HCT116 (cell line): ENCODE measurements around the gene RCOR1. TPM values are rescaled to one million over a fixed set of nuclear protein-coding genes. Genes with fewer than 3 reads are reported as not detected.

Experiments used
- ATAC-seq: fragments of 200-7000 bp; cut with Tn5 transposase; 2 replicates; pipeline ENCODE4 v1.9.1; 2020; ENCODE audit warnings: mild to moderate bottlenecking, moderate library complexity
- BruUV-seq: library from RNA; stranded (reverse); fragments of 400-500 nt; replicated peaks from 2 replicates; lab custom pipeline; 2021; lab: Mats Ljungman, UMichigan
- CTCF ChIA-PET: fragments of 300-600 bp; sonication (Branson Sonifier 250); formaldehyde crosslinking; loops from one replicate; lab custom pipeline; 2021; ENCODE audit warnings: antibody characterized with exemption; lab: Charles Lee
- POLR2A ChIA-PET: fragments of 300-600, 350-600 bp; sonication (Branson Sonifier 250); formaldehyde crosslinking; loops from one replicate; lab custom pipeline; 2021; ENCODE audit warnings: antibody characterized with exemption; lab: Charles Lee
- RAD21 ChIA-PET, 2 experiments: fragments of 300-600 bp; sonication (Branson Sonifier 250); formaldehyde crosslinking; loops; one replicate each; lab custom pipeline; 2023; ENCODE audit warnings: low total read pairs in 2 of 2; ENCODE audit not compliant: uncharacterized antibody in 2 of 2, unreplicated experiment in 2 of 2, low non-redundant PET in 1 of 2; lab: Charles Lee
- DNase-seq: peaks from one replicate; pipeline ENCODE4 v3.0.0-alpha.2; 2010; ENCODE audit warnings: low read depth, low spot score
- H2AFZ ChIP-seq: fragments of 200-600 bp; shearing (Covaris generic), sonication (generic); 2 replicates; pipeline ENCODE4 v1.6.1; 2017; ENCODE audit warnings: low read depth, mixed run types, mixed read lengths, antibody characterized with exemption, low read length; ENCODE audit not compliant: poor library complexity, severe bottlenecking
- H3K27ac ChIP-seq: 2 replicates; pipeline ENCODE4 v1.5.1; 2012; ENCODE audit warnings: low read depth, low read length
- H3K27me3 ChIP-seq: fragments of 200-600 bp; sonication (generic); 2 replicates; pipeline ENCODE4 v1.6.1; 2016; ENCODE audit warnings: mixed run types, low read length, mixed read lengths; ENCODE audit not compliant: insufficient read depth
- H3K36me3 ChIP-seq, 2 experiments: fragments of 200-500 bp in 1 of 2; fragments of 200-600 bp in 1 of 2; sonication (Bioruptor generic) in 1 of 2; sonication (generic) in 1 of 2; 2 replicates each; pipeline versions ENCODE4 v1.5.1 to v1.6.1; 2014 to 2016; ENCODE audit warnings: low read length in 2 of 2, inconsistent platforms in 1 of 2, mixed read lengths in 1 of 2, mixed run types in 1 of 2; ENCODE audit not compliant: insufficient read depth in 2 of 2, control insufficient read depth in 1 of 2
- H3K4me1 ChIP-seq, 2 experiments: fragments of 200-600 bp in 1 of 2; sonication (generic) in 1 of 2; 2 replicates each; pipeline versions ENCODE4 v1.5.1 to v1.6.1; 2012 to 2017; ENCODE audit warnings: low read length in 2 of 2, inconsistent platforms in 1 of 2, mild to moderate bottlenecking in 1 of 2, mixed read lengths in 1 of 2, mixed run types in 1 of 2, moderate library complexity in 1 of 2; ENCODE audit not compliant: insufficient read depth in 2 of 2, control insufficient read depth in 1 of 2
- H3K4me2 ChIP-seq: fragments of 200-600 bp; sonication (generic); 2 replicates; pipeline ENCODE4 v1.6.1; 2017; ENCODE audit warnings: mixed run types, low read length, mixed read lengths
- H3K4me3 ChIP-seq, 2 experiments: fragments of 200-600 bp in 1 of 2; sonication (generic) in 1 of 2; replicated peaks in 1 of 2; 2 replicates each; pipeline ENCODE4 v1.5.1; 2011 to 2016; ENCODE audit warnings: low read length in 2 of 2, control low read depth in 1 of 2, low read depth in 1 of 2, mild to moderate bottlenecking in 1 of 2, mixed read lengths in 1 of 2, mixed run types in 1 of 2
- H3K79me2 ChIP-seq: fragments of 200-600 bp; sonication (generic); 2 replicates; pipeline ENCODE4 v1.6.1; 2017; ENCODE audit warnings: mild to moderate bottlenecking, mixed run types, low read length, moderate library complexity, mixed read lengths; ENCODE audit not compliant: insufficient read depth
- H3K9ac ChIP-seq: fragments of 200-600 bp; sonication (generic); 2 replicates; pipeline ENCODE4 v1.6.1; 2016; ENCODE audit warnings: low read length, mixed read lengths
- H3K9me2 ChIP-seq: fragments of 200-600 bp; sonication (generic), shearing (Covaris generic); 2 replicates; pipeline ENCODE4 v1.6.1; 2017; ENCODE audit warnings: mixed run types, mild to moderate bottlenecking, moderate library complexity; ENCODE audit not compliant: insufficient read depth
- H3K9me3 ChIP-seq, 2 experiments: fragments of 200-500 bp in 1 of 2; fragments of 200-600 bp in 1 of 2; sonication (Bioruptor generic) in 1 of 2; sonication (generic) in 1 of 2; 2 replicates each; pipeline ENCODE4 v1.6.1; 2014 to 2017; ENCODE audit warnings: low read length in 2 of 2, mixed read lengths in 2 of 2, inconsistent platforms in 1 of 2, low read depth in 1 of 2, mild to moderate bottlenecking in 1 of 2, mixed run types in 1 of 2, moderate library complexity in 1 of 2; ENCODE audit not compliant: control insufficient read depth in 1 of 2, insufficient read depth in 1 of 2
- H4K20me1 ChIP-seq: fragments of 200-600 bp; sonication (generic), shearing (Covaris generic); 2 replicates; pipeline ENCODE4 v1.6.1; 2017; ENCODE audit warnings: mixed run types, mild to moderate bottlenecking, moderate library complexity; ENCODE audit not compliant: insufficient read depth
- ATF3 ChIP-seq: IDR thresholded peaks from 2 replicates; pipeline ENCODE4 v1.6.1; 2012
- EGR1 ChIP-seq: IDR thresholded peaks from 2 replicates; pipeline ENCODE4 v1.6.1; 2012; ENCODE audit warnings: low read depth
- EZH2 ChIP-seq: fragments of 200-600 bp; sonication (generic); IDR thresholded peaks from 2 replicates; pipeline ENCODE4 v1.6.1; 2017; ENCODE audit warnings: antibody characterized with exemption, mixed run types
- EZH2phosphoT487 ChIP-seq: fragments of 200-600 bp; IDR thresholded peaks from 2 replicates; pipeline ENCODE4 v1.6.1; 2018; ENCODE audit warnings: antibody characterized with exemption, borderline replicate concordance
- JUND ChIP-seq: IDR thresholded peaks from 2 replicates; pipeline ENCODE4 v1.6.1; 2012
- POLR2A ChIP-seq: IDR thresholded peaks from 2 replicates; pipeline ENCODE4 v1.7.0; 2011; ENCODE audit warnings: borderline replicate concordance; ENCODE audit not compliant: insufficient read depth, insufficient read length; ENCODE audit errors: extremely low read depth
- SP1 ChIP-seq: IDR thresholded peaks from 2 replicates; pipeline ENCODE4 v1.6.1; 2012; ENCODE audit warnings: low read depth
- YY1 ChIP-seq: IDR thresholded peaks from 2 replicates; pipeline ENCODE4 v1.6.1; 2011; ENCODE audit warnings: low read length, low read depth, moderate library complexity, mild to moderate bottlenecking; ENCODE audit not compliant: insufficient replicate concordance; ENCODE audit errors: extremely low read depth
- ZFX ChIP-seq: fragments of 450-650 bp; IDR thresholded peaks from 2 replicates; pipeline ENCODE4 v1.6.1; 2017
- ZNF274 ChIP-seq: fragments of 200-500 bp; sonication (Bioruptor generic); IDR thresholded peaks from 2 replicates; pipeline ENCODE4 v1.6.1; 2014; ENCODE audit warnings: mild to moderate bottlenecking, low read depth, low read length, inconsistent platforms
- intact Hi-C: fragments of 100-400 bp; cut with micrococcal nuclease; formaldehyde crosslinking; loops from 2 replicates; pipeline ENCODE4 v1.10.0; 2022
- total RNA-seq: library from RNA; stranded (reverse); gene quantifications from one replicate; pipeline ENCODE4 v1.2.1, GENCODE V29; 2021; ENCODE audit not compliant: unreplicated experiment
- TF ChIP-seq, protein P1 (sequence below): IDR thresholded peaks from 2 replicates; pipeline ENCODE4 v1.6.1; 2011; ENCODE audit warnings: mild to moderate bottlenecking, low read length, moderate library complexity; ENCODE audit not compliant: insufficient replicate concordance; ENCODE audit errors: extremely low read depth
- TF ChIP-seq, protein P2 (sequence below): IDR thresholded peaks from 2 replicates; pipeline ENCODE4 v1.6.1; 2012

RCOR1 gene
- total RNA-seq, 1 experiment from 2014 or later = 30.7 TPM

- POLR2A ChIA-PET = no interaction called here
- Histone ChIP-seq H2AFZ (no peak overlapping the region), H3K79me2 (peaks cover 93% of the 10 kb centered on the region), H3K27ac (no peak overlapping the region), H3K9me3 (peaks cover 5% of the 10 kb centered on the region in 2 experiments; a peak in 2 of 4 replicates), H3K9me2 (no peaks in the 10 kb centered on the region), H3K9ac (no peak overlapping the region), H3K4me1 (peaks cover 17 to 32% of the 10 kb centered on the region in 2 experiments), H3K4me2 (no peak overlapping the region), H4K20me1 (peaks cover 9% of the 10 kb centered on the region; the same call in 1 of the 2 replicates), H3K27me3 (no peaks in the 10 kb centered on the region), H3K36me3 (no peaks in the 10 kb centered on the region), H3K4me3 (no peak overlapping the region)
- intact Hi-C loops = loop anchor here (10.0 kb wide), 1 partner anchor 127 kb away; no protein-coding TSS in a partner anchor
- ATAC-seq (no peak), DNase-seq (no peak)
- BruUV-seq = no TSS peak
- RAD21 ChIA-PET = no interaction called here
- TF ChIP-seq, protein P1, sequence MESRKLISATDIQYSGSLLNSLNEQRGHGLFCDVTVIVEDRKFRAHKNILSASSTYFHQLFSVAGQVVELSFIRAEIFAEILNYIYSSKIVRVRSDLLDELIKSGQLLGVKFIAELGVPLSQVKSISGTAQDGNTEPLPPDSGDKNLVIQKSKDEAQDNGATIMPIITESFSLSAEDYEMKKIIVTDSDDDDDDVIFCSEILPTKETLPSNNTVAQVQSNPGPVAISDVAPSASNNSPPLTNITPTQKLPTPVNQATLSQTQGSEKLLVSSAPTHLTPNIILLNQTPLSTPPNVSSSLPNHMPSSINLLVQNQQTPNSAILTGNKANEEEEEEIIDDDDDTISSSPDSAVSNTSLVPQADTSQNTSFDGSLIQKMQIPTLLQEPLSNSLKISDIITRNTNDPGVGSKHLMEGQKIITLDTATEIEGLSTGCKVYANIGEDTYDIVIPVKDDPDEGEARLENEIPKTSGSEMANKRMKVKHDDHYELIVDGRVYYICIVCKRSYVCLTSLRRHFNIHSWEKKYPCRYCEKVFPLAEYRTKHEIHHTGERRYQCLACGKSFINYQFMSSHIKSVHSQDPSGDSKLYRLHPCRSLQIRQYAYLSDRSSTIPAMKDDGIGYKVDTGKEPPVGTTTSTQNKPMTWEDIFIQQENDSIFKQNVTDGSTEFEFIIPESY = no peak
- TF ChIP-seq SP1 (no peak), POLR2A (no peak), YY1 (no peak), EGR1 (no peak), JUND (no peak)
- CTCF ChIA-PET = no interaction called here
Measured at GRCh38 chr14:102652194-102652593, 59.7 kb downstream of the RCOR1 start.

- H3K4me3 ChIP-seq = no peak overlapping the region
- BruUV-seq = no TSS peak
- CTCF ChIA-PET = no interaction called here
- TF ChIP-seq, protein P2, sequence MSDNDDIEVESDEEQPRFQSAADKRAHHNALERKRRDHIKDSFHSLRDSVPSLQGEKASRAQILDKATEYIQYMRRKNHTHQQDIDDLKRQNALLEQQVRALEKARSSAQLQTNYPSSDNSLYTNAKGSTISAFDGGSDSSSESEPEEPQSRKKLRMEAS = no peak
- TF ChIP-seq ATF3 (no peak), SP1 (no peak), EGR1 (no peak), EZH2 (no peak), ZNF274 (no peak), EZH2phosphoT487 (no peak), ZFX (no peak)
- TF ChIP-seq, protein P1 = no peak
Measured at GRCh38 chr14:102654298-102654697, 61.8 kb downstream of the RCOR1 start.

More at GRCh38 chr14:102654298-102654697, 61.8 kb downstream of the RCOR1 start:
- Histone ChIP-seq H3K9ac (no peak overlapping the region), H3K79me2 (peaks cover 92% of the 10 kb centered on the region), H3K4me2 (peak overlapping the region; percentile 69), H3K27me3 (no peaks in the 10 kb centered on the region), H3K9me3 (peaks cover 5% of the 10 kb centered on the region in 2 experiments; a peak in 2 of 4 replicates), H2AFZ (no peak overlapping the region), H3K27ac (no peak overlapping the region; the same call in 1 of the 2 replicates), H4K20me1 (peaks cover 9% of the 10 kb centered on the region; the same call in 1 of the 2 replicates), H3K4me1 (peaks cover 17 to 32% of the 10 kb centered on the region in 2 experiments), H3K9me2 (no peaks in the 10 kb centered on the region), H3K36me3 (no peaks in the 10 kb centered on the region)
- DNase-seq (no peak), ATAC-seq (0 out of 2 replicates have a peak, but pooled peaks have one; percentile 18)
- intact Hi-C loops = loop anchor here (10.0 kb wide), 1 partner anchor 129 kb away; no protein-coding TSS in a partner anchor
- POLR2A ChIA-PET = interaction anchor here (0.7 kb wide), 1 partner anchor 13 kb away, joined by 5 read pairs; no protein-coding TSS in a partner anchor
- RAD21 ChIA-PET = no interaction called here
